C4-2B (cell line): Measurements from ENCODE around the gene MCU.

ENCODE experiments used
- H3K27ac ChIP-seq: fragments of 450-650 bp; 2 replicates; pipeline ENCODE4 v1.5.1; 2017
- ZFX ChIP-seq: fragments of 450-650 bp; IDR thresholded peaks from 2 replicates; pipeline ENCODE4 v1.6.1; 2017
- TF ChIP-seq, protein P1 (sequence below): fragments of 450-650 bp; conservative IDR thresholded peaks from 2 replicates; pipeline ENCODE4 v1.5.1; 2017; ENCODE audit warnings: mild to moderate bottlenecking

The MCU gene

DNA sequence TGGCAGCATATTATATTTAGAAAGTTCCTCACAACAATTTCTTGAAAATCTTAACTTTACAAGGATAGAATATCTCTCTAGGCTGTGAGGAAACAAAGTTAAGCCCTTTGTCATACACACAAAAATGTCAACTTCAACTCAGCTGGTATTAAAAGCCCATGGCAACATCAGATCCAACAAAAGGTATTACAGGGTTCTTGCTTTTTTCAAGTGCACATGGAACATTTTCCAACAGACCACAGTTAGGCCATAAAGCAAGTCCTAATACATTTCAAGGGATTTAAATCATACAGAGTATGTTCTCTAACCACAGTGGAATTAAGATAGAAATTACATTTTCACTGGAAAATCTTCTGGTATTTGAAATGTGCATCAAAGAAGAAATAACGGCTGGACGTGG is 129.7 kb downstream of the MCU start:
- H3K27ac ChIP-seq, result no peak overlapping the region
- TF ChIP-seq, protein P1, sequence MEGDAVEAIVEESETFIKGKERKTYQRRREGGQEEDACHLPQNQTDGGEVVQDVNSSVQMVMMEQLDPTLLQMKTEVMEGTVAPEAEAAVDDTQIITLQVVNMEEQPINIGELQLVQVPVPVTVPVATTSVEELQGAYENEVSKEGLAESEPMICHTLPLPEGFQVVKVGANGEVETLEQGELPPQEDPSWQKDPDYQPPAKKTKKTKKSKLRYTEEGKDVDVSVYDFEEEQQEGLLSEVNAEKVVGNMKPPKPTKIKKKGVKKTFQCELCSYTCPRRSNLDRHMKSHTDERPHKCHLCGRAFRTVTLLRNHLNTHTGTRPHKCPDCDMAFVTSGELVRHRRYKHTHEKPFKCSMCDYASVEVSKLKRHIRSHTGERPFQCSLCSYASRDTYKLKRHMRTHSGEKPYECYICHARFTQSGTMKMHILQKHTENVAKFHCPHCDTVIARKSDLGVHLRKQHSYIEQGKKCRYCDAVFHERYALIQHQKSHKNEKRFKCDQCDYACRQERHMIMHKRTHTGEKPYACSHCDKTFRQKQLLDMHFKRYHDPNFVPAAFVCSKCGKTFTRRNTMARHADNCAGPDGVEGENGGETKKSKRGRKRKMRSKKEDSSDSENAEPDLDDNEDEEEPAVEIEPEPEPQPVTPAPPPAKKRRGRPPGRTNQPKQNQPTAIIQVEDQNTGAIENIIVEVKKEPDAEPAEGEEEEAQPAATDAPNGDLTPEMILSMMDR, result no peak
- TF ChIP-seq ZFX, result no peak

DNA sequence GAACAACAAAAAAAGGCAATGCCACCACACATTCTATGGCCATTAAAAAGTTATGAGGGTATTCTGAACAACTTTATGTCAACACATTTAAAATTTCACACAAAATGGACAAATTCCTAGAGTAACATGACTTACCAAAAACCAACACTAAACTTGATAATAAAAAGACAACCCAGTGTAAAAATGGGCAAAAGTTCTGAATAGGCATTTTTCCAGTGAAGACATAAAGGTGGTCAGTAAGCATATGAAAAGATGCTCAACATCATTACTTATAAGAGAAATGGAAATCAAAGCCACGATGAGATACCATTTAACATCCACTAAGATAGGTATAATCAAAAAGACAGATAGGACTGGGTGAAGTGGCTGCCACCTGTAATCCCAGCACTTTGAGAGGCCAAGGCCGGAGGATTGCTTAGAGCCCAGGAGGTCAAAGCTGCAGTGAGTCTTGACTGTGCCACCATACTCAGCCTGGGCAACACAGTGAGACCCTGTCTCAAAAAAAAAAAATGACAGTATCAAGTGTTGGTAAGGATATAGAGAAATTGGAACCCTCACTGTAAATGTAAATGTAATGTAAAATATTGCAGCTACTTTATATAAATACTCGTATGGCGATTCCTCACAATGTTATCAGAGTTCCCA is 130.5 kb downstream of the MCU start:
- TF ChIP-seq, protein P1, result no peak
- TF ChIP-seq ZFX, result no peak
- no peak overlapping the region for H3K27ac ChIP-seq

DNA sequence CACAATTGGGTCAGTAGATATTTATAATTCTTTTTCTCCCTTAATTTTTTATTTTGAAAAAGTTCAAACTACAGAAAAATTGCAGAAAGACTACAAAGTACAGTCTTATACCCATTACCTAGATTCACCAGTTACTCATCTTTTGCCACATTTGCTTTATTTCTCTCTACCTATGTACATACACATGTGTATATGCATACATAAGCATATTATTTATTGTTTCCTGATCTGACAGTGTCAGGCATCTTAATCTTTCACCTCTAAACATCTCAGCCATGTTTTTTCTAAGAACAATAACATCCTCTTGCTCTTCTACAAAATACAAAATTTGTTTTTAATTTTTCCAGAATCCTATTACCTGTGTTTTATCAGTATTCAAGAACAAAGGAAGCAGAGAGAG is 133.2 kb downstream of the MCU start:
- TF ChIP-seq ZFX, result no peak
- TF ChIP-seq, protein P1, result no peak
- H3K27ac ChIP-seq, result no peak overlapping the region

DNA sequence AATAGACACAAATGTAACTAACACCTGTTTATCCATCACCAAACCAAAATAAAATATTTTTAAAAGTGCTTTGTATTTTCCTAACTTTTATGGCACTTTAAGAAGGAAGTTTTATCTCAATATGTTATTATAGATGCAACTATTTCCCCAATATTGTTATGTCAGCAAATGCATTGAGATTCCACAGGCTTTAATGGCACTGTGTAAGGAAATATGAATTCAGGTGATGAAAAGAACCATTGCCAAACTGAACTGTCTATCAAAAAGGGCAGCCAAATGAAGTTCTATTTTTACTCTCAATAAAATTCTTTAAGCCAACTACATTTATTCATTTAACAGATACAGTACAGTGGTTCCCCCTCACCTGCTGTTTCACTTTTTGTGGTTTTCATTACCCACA is 134.4 kb downstream of the MCU start:
- no peak overlapping the region for H3K27ac ChIP-seq
- TF ChIP-seq, protein P1, result no peak
- TF ChIP-seq ZFX, result no peak

DNA sequence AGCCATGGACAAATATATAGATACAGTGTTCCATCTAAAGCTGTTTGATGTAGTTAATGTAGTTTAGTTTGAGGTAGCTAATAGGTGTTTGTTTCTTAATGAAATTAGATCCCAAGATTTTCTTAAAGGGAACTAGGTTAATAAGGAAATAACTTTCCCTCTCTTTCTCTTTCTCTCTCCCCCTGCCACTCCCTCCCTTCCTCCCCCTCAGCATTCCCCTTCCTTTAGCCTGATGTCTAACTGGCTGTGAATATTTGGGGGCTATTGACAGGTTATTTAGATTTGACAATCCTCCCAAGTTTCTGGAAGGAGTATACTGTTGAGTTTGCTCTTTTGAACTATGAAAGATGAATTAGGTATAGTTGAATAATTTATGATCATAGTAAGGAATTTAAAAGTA is 136.4 kb downstream of the MCU start:
- no peak for TF ChIP-seq ZFX
- TF ChIP-seq, protein P1, result no peak
- H3K27ac ChIP-seq, result no peak overlapping the region

DNA sequence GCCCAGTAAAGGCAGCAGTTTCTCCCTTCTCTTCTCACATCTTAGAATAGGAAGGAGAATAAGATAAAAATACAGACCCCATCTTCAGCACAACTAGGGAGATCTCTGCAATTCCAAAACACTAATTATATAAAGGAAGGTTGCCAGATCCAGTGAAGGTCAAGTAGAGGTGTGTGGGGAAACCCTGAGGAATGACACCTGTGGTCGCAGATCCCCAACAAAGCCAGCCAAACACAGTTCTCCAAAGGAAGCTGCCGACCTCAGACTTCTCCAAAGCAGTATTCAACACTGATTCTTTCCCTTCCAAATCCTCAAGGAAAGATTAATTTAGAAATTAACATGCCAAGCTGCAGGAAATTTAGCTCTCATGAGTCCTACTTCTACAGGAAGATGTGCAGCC is 138.7 kb downstream of the MCU start:
- no peak overlapping the region for H3K27ac ChIP-seq
- no peak for TF ChIP-seq ZFX
- TF ChIP-seq, protein P1, result no peak

DNA sequence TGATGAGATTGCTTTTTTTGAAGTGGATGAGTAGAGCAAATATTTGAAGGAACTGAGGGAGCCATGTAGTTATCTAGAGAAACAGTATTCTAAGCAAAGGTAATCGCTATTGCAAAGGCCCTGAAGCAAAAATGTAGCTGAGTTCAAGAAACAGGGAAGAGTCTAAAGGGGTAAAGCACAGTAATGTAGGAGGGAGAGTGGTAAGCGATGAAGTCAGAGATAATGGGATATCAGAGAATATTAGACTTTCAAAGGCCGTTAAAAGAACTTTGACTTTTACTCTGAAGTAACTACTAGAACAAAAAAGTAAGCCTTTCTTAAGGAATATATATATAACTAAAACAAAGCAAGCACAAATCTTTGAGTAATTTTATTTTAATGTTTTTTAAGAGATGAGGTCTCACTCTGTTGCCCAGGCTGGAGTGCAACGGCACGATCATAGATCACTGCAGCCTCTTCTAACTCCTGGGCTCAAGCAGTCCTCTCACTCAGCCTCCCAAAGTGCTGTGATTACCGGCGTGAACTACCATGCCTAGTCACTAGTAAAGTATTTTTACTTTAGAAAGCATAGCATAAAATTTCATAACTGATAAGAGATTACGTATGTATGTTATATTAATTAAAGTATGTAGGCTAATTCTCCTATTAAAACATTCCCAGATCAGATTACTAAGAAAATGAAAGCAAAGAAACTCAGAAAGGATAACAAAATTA is 139.9 kb downstream of the MCU start:
- no peak overlapping the region for H3K27ac ChIP-seq
- TF ChIP-seq, protein P1, result no peak
- TF ChIP-seq ZFX, result no peak
